HepG2 (cell line): ENCODE data around the gene TNFRSF6B. TPM values are rescaled to one million over a fixed set of nuclear protein-coding genes. Genes with fewer than 3 reads are reported as not detected.

ENCODE experiments used
- GATAD2A ChIP-seq: IDR thresholded peaks from 2 replicates; pipeline ENCODE4 v1.6.1; 2016
- HES4 ChIP-seq: sonication (generic); formaldehyde crosslinking; IDR thresholded peaks from 2 replicates; pipeline ENCODE4 v1.9.0; 2021; ENCODE audit warnings: mild to moderate bottlenecking, missing genetic modification reagents, borderline replicate concordance
- HNF1A ChIP-seq, 2 experiments: sonication (generic) in 1 of 2; formaldehyde crosslinking in 1 of 2; IDR thresholded peaks; 2 replicates each; pipeline versions ENCODE4 v1.4.0 to v1.6.1; 2016 to 2020; ENCODE audit warnings: borderline replicate concordance in 1 of 2, low read depth in 1 of 2, mild to moderate bottlenecking in 1 of 2, missing genetic modification reagents in 1 of 2
- MED8 ChIP-seq: sonication (generic); formaldehyde crosslinking; IDR thresholded peaks from 2 replicates; pipeline ENCODE4 v1.8.1; 2023; ENCODE audit warnings: mild to moderate bottlenecking, missing genetic modification reagents; ENCODE audit not compliant: insufficient replicate concordance
- PBX3 ChIP-seq: sonication (generic); formaldehyde crosslinking; IDR thresholded peaks from 2 replicates; pipeline ENCODE4 v1.8.1; 2023; ENCODE audit warnings: missing genetic modification reagents, inconsistent platforms, borderline replicate concordance
- RBAK ChIP-seq: sonication (generic); formaldehyde crosslinking; IDR thresholded peaks from 2 replicates; pipeline ENCODE4 v1.5.1; 2020; ENCODE audit warnings: mild to moderate bottlenecking, missing genetic modification reagents
- SALL2 ChIP-seq: sonication (generic); formaldehyde crosslinking; IDR thresholded peaks from 2 replicates; pipeline ENCODE4 v1.8.1; 2023; ENCODE audit warnings: mild to moderate bottlenecking, missing genetic modification reagents, inconsistent platforms
- SMAD3 ChIP-seq: sonication (generic); formaldehyde crosslinking; IDR thresholded peaks from 2 replicates; pipeline ENCODE4 v1.4.0; 2020; ENCODE audit warnings: missing genetic modification reagents
- TGIF2 ChIP-seq: IDR thresholded peaks from 2 replicates; pipeline ENCODE4 v1.6.1; 2016; ENCODE audit warnings: control low read depth, missing compliant biosample characterization
- ZNF260 ChIP-seq: sonication (generic); formaldehyde crosslinking; IDR thresholded peaks from 2 replicates; pipeline ENCODE4 v1.4.0; 2020; ENCODE audit warnings: missing genetic modification reagents, low read depth, mild to moderate bottlenecking, borderline replicate concordance
- ZNF607 ChIP-seq: sonication (generic); formaldehyde crosslinking; IDR thresholded peaks from 2 replicates; pipeline ENCODE4 v1.5.1; 2020; ENCODE audit warnings: missing genetic modification reagents, mild to moderate bottlenecking, borderline replicate concordance
- ZNF687 ChIP-seq: sonication (generic); formaldehyde crosslinking; IDR thresholded peaks from 2 replicates; pipeline ENCODE4 v1.5.1; 2020; ENCODE audit warnings: mild to moderate bottlenecking, missing genetic modification reagents, moderate library complexity
- ZNF724P ChIP-seq: sonication (generic); formaldehyde crosslinking; IDR thresholded peaks from 2 replicates; pipeline ENCODE4 v1.8.0; 2022; ENCODE audit warnings: missing genetic modification reagents, borderline replicate concordance
- ZNF737 ChIP-seq: sonication (generic); formaldehyde crosslinking; IDR thresholded peaks from 2 replicates; pipeline ENCODE4 v1.5.0; 2020; ENCODE audit warnings: missing genetic modification reagents, mild to moderate bottlenecking, borderline replicate concordance
- polyA plus RNA-seq, 8 experiments: library from polyadenylated mRNA; depleted of rRNA in 3 of 8; stranded (reverse) in 7 of 8; unstranded in 1 of 8; fragments of >200 nt; fragmentation: Illumina TruSeq in 4 of 8; extraction: Trizol in 4 of 8; gene quantifications; 2 replicates each; pipeline versions ENCODE4 v1.2.1 to v1.2.3, GENCODE V29; 2011 to 2016; ENCODE audit warnings: low read depth in 4 of 8, missing spikeins in 1 of 8, mixed read lengths in 1 of 8; ENCODE audit not compliant: insufficient read depth in 1 of 8
- total RNA-seq, 5 experiments: library from RNA; depleted of rRNA; stranded (reverse); fragments of >200 nt; fragmentation: Illumina TruSeq; extraction: Trizol; gene quantifications; 2 replicates each; pipeline ENCODE4 v1.2.3, GENCODE V29; 2016; ENCODE audit warnings: low read depth in 1 of 5
- TF ChIP-seq, protein P1 (sequence below): sonication (generic); formaldehyde crosslinking; IDR thresholded peaks from 2 replicates; pipeline ENCODE4 v1.4.0; 2020; ENCODE audit warnings: mild to moderate bottlenecking, missing genetic modification reagents

Gene TNFRSF6B
- total and polyA plus RNA-seq, 2 of the 13 experiments (the other 11 are each of a cell fraction or from before 2014, with no cell fraction given) = 0.24 TPM; not detected in 1

DNA sequence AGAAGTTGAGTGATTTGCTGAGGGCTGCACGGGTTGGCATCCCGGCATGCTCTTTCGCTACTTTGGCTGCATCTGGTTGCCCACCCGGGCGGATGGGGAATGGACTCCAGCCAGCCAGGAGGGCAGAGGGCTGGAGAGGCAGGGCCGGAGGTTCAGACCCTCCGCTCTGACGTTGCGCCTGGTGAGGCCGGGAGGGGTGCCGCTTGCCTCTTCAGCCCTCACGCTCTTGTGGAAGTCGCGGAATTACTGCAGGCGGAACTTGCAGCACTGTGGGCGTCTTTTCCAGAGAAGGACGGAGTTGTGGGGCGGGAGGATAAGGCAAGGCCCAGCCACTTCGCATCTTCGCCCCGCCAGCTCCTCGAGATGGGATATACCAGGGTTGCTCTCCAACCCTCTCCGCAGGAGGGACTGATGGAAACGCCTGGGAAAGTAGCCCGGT, 37.7 kb upstream of the TNFRSF6B start (continued):
- TF ChIP-seq SALL2 (CRISPR knock-in tag) = no peak
- TF ChIP-seq, protein P1, sequence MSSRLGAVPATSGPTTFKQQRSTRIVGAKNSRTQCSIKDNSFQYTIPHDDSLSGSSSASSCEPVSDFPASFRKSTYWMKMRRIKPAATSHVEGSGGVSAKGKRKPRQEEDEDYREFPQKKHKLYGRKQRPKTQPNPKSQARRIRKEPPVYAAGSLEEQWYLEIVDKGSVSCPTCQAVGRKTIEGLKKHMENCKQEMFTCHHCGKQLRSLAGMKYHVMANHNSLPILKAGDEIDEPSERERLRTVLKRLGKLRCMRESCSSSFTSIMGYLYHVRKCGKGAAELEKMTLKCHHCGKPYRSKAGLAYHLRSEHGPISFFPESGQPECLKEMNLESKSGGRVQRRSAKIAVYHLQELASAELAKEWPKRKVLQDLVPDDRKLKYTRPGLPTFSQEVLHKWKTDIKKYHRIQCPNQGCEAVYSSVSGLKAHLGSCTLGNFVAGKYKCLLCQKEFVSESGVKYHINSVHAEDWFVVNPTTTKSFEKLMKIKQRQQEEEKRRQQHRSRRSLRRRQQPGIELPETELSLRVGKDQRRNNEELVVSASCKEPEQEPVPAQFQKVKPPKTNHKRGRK (CRISPR knock-in tag) = peak; percentile 81; the same call in 1 of the 2 replicates
- TF ChIP-seq TGIF2 (CRISPR knock-in tag) = peak; percentile 66
- peak; percentile 82; the same call in 1 of the 2 replicates for TF ChIP-seq ZNF737 (CRISPR knock-in tag)
- TF ChIP-seq GATAD2A (CRISPR knock-in tag) = 0 out of 2 replicates have a peak, but pooled peaks have one; percentile 1
- TF ChIP-seq RBAK (CRISPR knock-in tag) = peak; percentile 46; the same call in 1 of the 2 replicates
- TF ChIP-seq ZNF260 (CRISPR knock-in tag) = 0 out of 2 replicates have a peak, but pooled peaks have one; percentile 90
- TF ChIP-seq HNF1A (IDR thresholded peaks at IDR 0.05; ENCODE audit: low read depth) = no peak
- TF ChIP-seq HNF1A (CRISPR knock-in tag; IDR thresholded peaks at IDR 0.05; ENCODE audit: borderline replicate concordance) = no peak
- TF ChIP-seq ZNF687 (CRISPR knock-in tag) = peak; percentile 52
- peak; percentile 47; the same call in 1 of the 2 replicates for TF ChIP-seq HES4
- 0 out of 2 replicates have a peak, but pooled peaks have one; percentile 14 for TF ChIP-seq SMAD3 (CRISPR knock-in tag)
- 0 out of 2 replicates have a peak, but pooled peaks have one; percentile 67 for TF ChIP-seq ZNF607 (CRISPR knock-in tag)
- no peak for TF ChIP-seq PBX3 (CRISPR knock-in tag)
- peak; percentile 36 for TF ChIP-seq MED8 (CRISPR knock-in tag)
- peak; percentile 77; the same call in 1 of the 2 replicates for TF ChIP-seq ZNF724P (CRISPR knock-in tag)
